Measurements from ENCODE around the gene SEMA3C. TPM values are rescaled to one million over a fixed set of nuclear protein-coding genes. Genes with fewer than 3 reads are reported as not detected.
A peak's percentile ranks its signal among the peaks of the same experiment; 100 is the strongest.

SEMA3C gene
- total RNA-seq, 1 donor from 2014 or later, result 68.6 TPM

GRCh38 chr7:80856769-80857168, 62.1 kb downstream of the SEMA3C start:
- no peak for TF ChIP-seq CTCF (conservative IDR thresholded peaks at IDR 0.05; ENCODE audit: low read depth, low read length)
- H3K4me3 ChIP-seq (ENCODE audit: low read depth, low read length), result no peak overlapping the region

GRCh38 chr7:80851896-80852476, 66.9 kb downstream of the SEMA3C start:
- H3K4me3 ChIP-seq (ENCODE audit: low read depth, low read length), result no peak overlapping the region
- no peak for TF ChIP-seq CTCF (conservative IDR thresholded peaks at IDR 0.05; ENCODE audit: low read depth, low read length)
- DNase-seq (ENCODE audit: low read depth), result peak; percentile 49

More at GRCh38 chr7:80856769-80857168, 62.1 kb downstream of the SEMA3C start:
- no peak for DNase-seq (ENCODE audit: low read depth)

GRCh38 chr7:80848841-80849240, 70.0 kb downstream of the SEMA3C start:
- no peak for DNase-seq (ENCODE audit: low read depth)
- H3K4me3 ChIP-seq (ENCODE audit: low read depth, low read length), result no peak overlapping the region
- TF ChIP-seq CTCF (conservative IDR thresholded peaks at IDR 0.05; ENCODE audit: low read depth, low read length), result no peak

- no peak for DNase-seq (ENCODE audit: low read depth)
- no peak for TF ChIP-seq CTCF (conservative IDR thresholded peaks at IDR 0.05; ENCODE audit: low read depth, low read length)
- no peak overlapping the region for H3K4me3 ChIP-seq (ENCODE audit: low read depth, low read length)
Observed at GRCh38 chr7:80847895-80848294, 71.0 kb downstream of the SEMA3C start.

- no peak for DNase-seq (ENCODE audit: low read depth)
- TF ChIP-seq CTCF (conservative IDR thresholded peaks at IDR 0.05; ENCODE audit: low read depth, low read length), result no peak
- no peak overlapping the region for H3K4me3 ChIP-seq (ENCODE audit: low read depth, low read length)
Observed at GRCh38 chr7:80847027-80847426, 71.8 kb downstream of the SEMA3C start.

- H3K4me3 ChIP-seq (ENCODE audit: low read depth, low read length), result no peak overlapping the region
- DNase-seq (ENCODE audit: low read depth), result no peak
- TF ChIP-seq CTCF (conservative IDR thresholded peaks at IDR 0.05; ENCODE audit: low read depth, low read length), result no peak
Observed at GRCh38 chr7:80844916-80845315, 73.9 kb downstream of the SEMA3C start.

- no peak overlapping the region for H3K4me3 ChIP-seq (ENCODE audit: low read depth, low read length)
- no peak for TF ChIP-seq CTCF (conservative IDR thresholded peaks at IDR 0.05; ENCODE audit: low read depth, low read length)
- DNase-seq (ENCODE audit: low read depth), result no peak
Observed at GRCh38 chr7:80843018-80843677, 75.7 kb downstream of the SEMA3C start.

Data from epithelial cell of proximal tubule (primary cell).